Measurements from ENCODE around the gene A3GALT2.
"Not testable (repeated sequence)": the region's sequence is repeated elsewhere in the genome, so short reads cannot be mapped to it uniquely, and the experiment has no call there.

Gene A3GALT2

DNA sequence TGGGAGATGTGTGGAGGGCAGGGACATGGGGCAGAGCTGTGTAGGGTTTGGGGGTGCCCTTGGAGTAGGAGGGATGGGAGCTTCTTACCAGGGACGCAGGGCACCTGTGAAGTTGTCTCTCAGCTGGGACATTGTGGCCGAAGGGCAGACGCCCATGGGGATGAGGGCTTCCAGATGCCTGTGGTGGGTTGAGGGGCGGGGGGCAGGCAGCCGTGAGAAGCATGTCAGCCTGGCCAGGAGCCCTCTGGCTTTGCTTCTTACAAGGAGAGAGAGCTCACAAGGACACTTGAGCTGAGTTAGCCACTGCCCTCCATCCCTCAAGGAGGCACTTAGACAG, 8.5 kb downstream of the A3GALT2 start:
- no peak for DNase-seq (ENCODE audit: low read depth)

- no peak for DNase-seq (ENCODE audit: low read depth)
These were observed 9.0 kb downstream of the A3GALT2 start for GRCh38 chr1:33311706-33312412.

DNA sequence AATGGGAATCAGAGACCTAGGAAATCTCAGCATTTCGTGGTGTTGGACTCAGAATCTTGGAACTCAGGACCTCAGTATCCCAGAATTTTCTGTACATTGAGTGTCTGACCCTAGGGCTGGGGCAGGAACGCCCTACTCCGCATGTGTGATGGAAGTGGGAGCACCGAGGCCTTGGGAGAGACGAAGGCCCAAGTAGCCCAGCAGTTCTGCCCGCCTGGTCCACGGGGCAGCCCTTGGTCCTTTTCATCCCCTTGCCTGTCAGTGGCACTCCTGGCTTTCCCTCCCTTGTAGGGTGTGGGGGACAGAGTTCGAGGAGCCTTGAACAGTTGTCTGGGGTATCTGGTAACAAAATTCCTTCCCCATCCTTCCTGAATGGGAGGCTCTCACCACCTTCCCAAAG, 10.2 kb downstream of the A3GALT2 start:
- no peak for DNase-seq (ENCODE audit: low read depth)

GRCh38 chr1:33309351-33309750, 11.5 kb downstream of the A3GALT2 start:
- not testable (repeated sequence) for DNase-seq (ENCODE audit: low read depth)

- DNase-seq (ENCODE audit: low read depth), result no peak
These were observed 13.4 kb downstream of the A3GALT2 start for GRCh38 chr1:33307494-33307864.

GRCh38 chr1:33306653-33307493, 14.0 kb downstream of the A3GALT2 start:
- no peak for DNase-seq (ENCODE audit: low read depth)

DNA sequence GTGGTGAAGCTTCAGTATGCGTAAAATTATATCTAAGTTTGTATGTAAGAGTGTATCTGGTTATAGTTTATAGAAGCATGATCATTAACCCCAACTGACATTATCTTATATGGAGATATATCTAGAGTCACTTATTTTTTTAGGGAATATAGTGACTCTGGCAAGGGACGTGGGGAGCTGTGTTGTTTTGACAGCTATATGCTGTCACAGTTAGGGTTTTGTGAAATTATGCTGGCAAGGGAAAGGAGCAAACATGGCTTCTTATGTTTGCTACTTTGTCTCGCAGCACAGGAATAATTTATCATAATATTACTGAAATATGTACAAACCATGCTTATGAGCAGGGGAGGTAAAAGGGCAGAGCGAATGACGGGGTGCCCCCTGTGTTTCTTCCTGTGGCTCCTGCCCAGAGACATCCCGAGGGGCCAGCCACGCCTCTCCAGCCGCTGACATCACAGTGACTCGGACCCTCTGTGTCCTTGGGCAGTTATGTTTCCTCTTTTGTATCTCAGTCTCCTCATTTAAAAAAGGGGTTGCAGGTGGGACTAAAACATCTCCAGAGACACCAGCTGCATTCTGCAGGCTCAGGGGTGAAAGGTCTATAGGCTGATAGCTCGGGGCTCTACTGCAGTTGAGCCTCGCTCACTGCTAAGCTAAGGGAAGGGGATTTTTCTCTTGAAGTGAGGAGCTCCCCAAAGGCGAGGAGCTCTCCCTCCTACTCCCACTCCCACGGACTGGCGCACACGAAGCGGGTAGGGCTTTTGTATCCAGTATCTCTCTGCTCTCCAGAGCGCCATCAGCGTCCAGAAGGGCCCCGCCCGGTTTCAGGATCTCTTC, 14.9 kb downstream of the A3GALT2 start:
- no peak for DNase-seq (ENCODE audit: low read depth)

DNA sequence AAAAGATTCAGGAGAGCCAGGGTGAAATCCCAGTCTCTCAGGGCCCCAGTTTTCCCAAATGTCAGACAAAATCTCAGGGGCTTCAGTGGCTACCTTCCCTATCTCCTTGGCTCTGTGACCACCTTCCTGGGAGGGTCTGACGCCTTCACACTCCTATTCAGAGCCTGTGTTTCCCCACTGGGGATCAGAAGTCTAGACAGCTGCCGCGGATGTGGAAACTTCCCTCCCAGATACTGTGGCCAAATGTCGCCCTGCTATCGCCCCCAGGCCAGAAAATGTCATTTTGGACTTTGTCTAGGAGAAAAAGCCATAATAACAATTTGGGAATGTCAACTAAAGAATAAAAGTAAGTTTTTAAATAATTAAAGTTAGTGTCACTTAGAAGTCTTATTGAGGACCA, 15.9 kb downstream of the A3GALT2 start:
- no peak for DNase-seq (ENCODE audit: low read depth)

- no peak for DNase-seq (ENCODE audit: low read depth)
These were observed 18.6 kb downstream of the A3GALT2 start for GRCh38 chr1:33302325-33302724.

GRCh38 chr1:33301273-33301984, 19.5 kb downstream of the A3GALT2 start:
- DNase-seq (ENCODE audit: low read depth), result no peak

GRCh38 chr1:33300673-33301072, 20.2 kb downstream of the A3GALT2 start:
- DNase-seq (ENCODE audit: low read depth), result no peak

- DNase-seq (ENCODE audit: low read depth), result no peak
These were observed 21.3 kb downstream of the A3GALT2 start for GRCh38 chr1:33299461-33300155.

GRCh38 chr1:33298623-33299277, 22.1 kb downstream of the A3GALT2 start:
- DNase-seq (ENCODE audit: low read depth), result peak; percentile 21

DNA sequence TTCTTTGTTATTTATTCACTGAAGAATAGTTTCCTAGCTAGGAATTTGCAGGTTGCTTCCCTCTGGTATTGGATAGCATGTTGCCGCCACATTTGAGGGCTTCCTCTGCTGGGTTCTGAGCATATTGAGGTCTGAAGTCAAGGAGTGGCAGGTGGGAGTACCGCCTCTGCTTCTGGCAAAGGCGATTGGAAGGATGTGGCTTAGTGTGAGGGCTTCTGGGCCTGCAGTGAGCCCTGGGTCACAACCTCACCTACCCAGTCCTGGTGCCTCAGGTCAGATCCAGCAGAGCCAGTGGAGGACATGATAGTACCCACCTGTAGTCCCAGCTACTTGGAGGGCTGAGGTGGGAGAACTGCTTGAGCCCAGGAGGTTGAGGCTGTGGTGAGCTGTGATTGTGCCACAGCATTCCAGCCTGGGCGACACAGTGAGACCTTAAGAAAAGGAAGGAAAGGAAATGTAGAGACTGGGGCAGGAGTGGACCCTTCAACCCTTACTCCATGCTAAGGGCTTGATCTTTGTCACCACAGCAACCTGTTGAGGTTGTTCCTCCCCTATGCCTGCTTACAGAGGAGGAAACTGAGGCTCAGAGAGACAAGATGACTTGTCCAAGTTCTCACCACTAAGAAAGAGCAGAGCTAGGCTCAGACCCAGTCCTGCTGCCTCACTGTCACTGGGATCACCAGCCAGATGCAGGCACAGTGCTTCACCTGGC, 22.8 kb downstream of the A3GALT2 start:
- DNase-seq (ENCODE audit: low read depth), result no peak

DNA sequence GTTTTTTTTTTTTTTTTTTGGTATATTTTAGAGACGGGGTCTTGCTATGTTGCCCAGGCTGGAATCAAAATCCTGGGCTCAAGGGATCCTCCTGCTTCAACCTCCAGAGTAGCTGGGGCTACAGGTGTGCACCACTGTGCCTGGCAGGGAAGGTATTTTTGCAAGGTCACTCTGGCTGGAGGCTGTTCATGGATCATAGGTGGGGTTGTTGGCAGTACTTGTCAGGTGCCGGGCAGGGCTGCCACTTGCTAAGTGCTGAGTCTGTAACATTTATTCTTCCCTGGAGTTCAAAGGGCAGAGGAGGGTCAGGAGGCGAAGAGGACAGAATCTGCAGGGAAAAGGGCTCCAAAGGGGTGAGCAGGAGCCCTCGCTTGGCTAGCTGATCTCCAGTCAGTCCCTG, 24.1 kb downstream of the A3GALT2 start:
- no peak for DNase-seq (ENCODE audit: low read depth)

GRCh38 chr1:33296082-33296458, 24.8 kb downstream of the A3GALT2 start:
- no peak for DNase-seq (ENCODE audit: low read depth)

DNA sequence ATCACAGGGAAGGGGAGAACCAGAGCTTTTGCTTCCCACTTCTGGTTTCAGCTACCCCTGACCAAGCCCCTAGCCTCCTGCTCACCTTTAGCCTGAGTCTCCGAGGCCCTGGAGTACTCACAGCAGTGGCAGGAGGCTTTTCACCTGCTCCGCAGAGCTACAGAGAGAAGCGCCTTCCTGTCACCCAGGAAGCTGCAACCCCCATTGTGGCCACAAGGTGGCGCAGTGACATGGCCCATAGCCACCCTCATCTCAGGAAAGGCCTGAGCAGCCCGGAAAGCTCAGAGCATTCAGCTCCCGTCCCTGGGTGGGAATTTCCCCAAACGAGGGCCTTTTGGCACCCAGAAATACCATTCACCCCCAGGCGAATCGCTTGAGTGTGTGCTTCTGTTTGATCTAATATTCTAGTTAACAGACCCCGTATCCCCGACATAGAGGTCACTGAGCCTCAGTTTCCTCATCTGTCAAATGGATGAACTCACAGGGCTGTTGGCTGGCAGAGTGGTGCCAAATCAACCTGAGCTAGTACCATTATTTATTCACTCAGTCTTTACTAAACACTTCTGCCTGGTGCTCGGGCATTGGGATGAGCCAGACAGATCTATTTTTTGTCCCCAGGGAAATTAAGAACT, 25.3 kb downstream of the A3GALT2 start:
- peak; percentile 81 for DNase-seq (ENCODE audit: low read depth)

- no peak for DNase-seq (ENCODE audit: low read depth)
These were observed 25.9 kb downstream of the A3GALT2 start for GRCh38 chr1:33295023-33295422.

GRCh38 chr1:33294071-33295010, 26.6 kb downstream of the A3GALT2 start:
- DNase-seq (ENCODE audit: low read depth), result no peak
